Medulla oblongata (tissue), 1 donor: ENCODE measurements around the gene MGLL.

Source experiments
- DNase-seq: peaks from one replicate; pipeline ENCODE4 v3.0.0-alpha.2; 2015; ENCODE audit errors: extremely low spot score

The MGLL gene

GRCh38 chr3:127758013-127758412 is 64.3 kb downstream of the MGLL start:
- DNase-seq, result no peak

- no peak for DNase-seq
Measured at GRCh38 chr3:127755305-127755681, 67.0 kb downstream of the MGLL start.

- peak; percentile 85 for DNase-seq
Measured at GRCh38 chr3:127754411-127755304, 67.7 kb downstream of the MGLL start.

GRCh38 chr3:127753898-127754410 is 68.4 kb downstream of the MGLL start:
- DNase-seq, result no peak

GRCh38 chr3:127753338-127753737 is 69.0 kb downstream of the MGLL start:
- no peak for DNase-seq

GRCh38 chr3:127751782-127752181 is 70.5 kb downstream of the MGLL start:
- DNase-seq, result no peak

- no peak for DNase-seq
Measured at GRCh38 chr3:127751163-127751621, 71.1 kb downstream of the MGLL start.

GRCh38 chr3:127750226-127751031 is 71.9 kb downstream of the MGLL start:
- no peak for DNase-seq

GRCh38 chr3:127749787-127750225 is 72.5 kb downstream of the MGLL start:
- DNase-seq, result no peak

GRCh38 chr3:127749361-127749760 is 73.0 kb downstream of the MGLL start:
- DNase-seq, result no peak

- peak; percentile 57 for DNase-seq
Measured at GRCh38 chr3:127748754-127749327, 73.5 kb downstream of the MGLL start.

GRCh38 chr3:127747751-127748521 is 74.4 kb downstream of the MGLL start:
- no peak for DNase-seq

- no peak for DNase-seq
Measured at GRCh38 chr3:127747066-127747465, 75.2 kb downstream of the MGLL start.

- DNase-seq, result no peak
Measured at GRCh38 chr3:127746400-127747057, 75.8 kb downstream of the MGLL start.

GRCh38 chr3:127745656-127746399 is 76.5 kb downstream of the MGLL start:
- no peak for DNase-seq

- no peak for DNase-seq
Measured at GRCh38 chr3:127744875-127745274, 77.4 kb downstream of the MGLL start.

GRCh38 chr3:127744253-127744815 is 78.0 kb downstream of the MGLL start:
- DNase-seq, result no peak

GRCh38 chr3:127743351-127744252 is 78.7 kb downstream of the MGLL start:
- DNase-seq, result no peak

- no peak for DNase-seq
Measured at GRCh38 chr3:127742580-127742979, 79.7 kb downstream of the MGLL start.
